ENCODE results near the gene GOT1. TPM values are rescaled to one million over a fixed set of nuclear protein-coding genes. Genes with fewer than 3 reads are reported as not detected.

GOT1 gene
- total and polyA plus RNA-seq, 2 experiments from 2014 or later: 36.8 to 37.7 TPM

DNA sequence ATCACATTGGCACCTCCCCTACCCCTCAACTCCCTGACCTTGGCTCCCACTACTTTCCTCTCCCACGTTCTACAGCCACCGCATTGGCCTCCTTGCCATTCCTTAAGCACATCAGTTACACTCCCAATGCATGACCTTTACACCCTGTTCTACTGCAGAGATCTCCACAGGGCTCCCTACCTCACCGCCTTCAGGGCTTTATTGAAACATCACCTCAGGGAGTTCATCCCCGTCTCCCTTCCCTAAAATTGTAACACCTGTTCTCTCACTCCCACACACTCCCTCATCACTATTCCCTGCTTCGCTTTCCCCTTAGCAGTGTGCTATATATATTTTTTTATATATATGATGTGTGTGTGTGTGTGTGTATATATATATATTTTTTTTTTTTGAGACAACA is 82.8 kb downstream of the GOT1 start (continued):
- TF ChIP-seq, protein P1, sequence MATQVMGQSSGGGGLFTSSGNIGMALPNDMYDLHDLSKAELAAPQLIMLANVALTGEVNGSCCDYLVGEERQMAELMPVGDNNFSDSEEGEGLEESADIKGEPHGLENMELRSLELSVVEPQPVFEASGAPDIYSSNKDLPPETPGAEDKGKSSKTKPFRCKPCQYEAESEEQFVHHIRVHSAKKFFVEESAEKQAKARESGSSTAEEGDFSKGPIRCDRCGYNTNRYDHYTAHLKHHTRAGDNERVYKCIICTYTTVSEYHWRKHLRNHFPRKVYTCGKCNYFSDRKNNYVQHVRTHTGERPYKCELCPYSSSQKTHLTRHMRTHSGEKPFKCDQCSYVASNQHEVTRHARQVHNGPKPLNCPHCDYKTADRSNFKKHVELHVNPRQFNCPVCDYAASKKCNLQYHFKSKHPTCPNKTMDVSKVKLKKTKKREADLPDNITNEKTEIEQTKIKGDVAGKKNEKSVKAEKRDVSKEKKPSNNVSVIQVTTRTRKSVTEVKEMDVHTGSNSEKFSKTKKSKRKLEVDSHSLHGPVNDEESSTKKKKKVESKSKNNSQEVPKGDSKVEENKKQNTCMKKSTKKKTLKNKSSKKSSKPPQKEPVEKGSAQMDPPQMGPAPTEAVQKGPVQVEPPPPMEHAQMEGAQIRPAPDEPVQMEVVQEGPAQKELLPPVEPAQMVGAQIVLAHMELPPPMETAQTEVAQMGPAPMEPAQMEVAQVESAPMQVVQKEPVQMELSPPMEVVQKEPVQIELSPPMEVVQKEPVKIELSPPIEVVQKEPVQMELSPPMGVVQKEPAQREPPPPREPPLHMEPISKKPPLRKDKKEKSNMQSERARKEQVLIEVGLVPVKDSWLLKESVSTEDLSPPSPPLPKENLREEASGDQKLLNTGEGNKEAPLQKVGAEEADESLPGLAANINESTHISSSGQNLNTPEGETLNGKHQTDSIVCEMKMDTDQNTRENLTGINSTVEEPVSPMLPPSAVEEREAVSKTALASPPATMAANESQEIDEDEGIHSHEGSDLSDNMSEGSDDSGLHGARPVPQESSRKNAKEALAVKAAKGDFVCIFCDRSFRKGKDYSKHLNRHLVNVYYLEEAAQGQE (IDR thresholded peaks at IDR 0.05; ENCODE audit: unreplicated experiment): no peak
- TF ChIP-seq STAT1 (IDR thresholded peaks at IDR 0.05; ENCODE audit: unreplicated experiment): no peak
- TF ChIP-seq POLR2AphosphoS5 (IDR thresholded peaks at IDR 0.05; ENCODE audit: low read depth): no peak
- TF ChIP-seq, protein P2, sequence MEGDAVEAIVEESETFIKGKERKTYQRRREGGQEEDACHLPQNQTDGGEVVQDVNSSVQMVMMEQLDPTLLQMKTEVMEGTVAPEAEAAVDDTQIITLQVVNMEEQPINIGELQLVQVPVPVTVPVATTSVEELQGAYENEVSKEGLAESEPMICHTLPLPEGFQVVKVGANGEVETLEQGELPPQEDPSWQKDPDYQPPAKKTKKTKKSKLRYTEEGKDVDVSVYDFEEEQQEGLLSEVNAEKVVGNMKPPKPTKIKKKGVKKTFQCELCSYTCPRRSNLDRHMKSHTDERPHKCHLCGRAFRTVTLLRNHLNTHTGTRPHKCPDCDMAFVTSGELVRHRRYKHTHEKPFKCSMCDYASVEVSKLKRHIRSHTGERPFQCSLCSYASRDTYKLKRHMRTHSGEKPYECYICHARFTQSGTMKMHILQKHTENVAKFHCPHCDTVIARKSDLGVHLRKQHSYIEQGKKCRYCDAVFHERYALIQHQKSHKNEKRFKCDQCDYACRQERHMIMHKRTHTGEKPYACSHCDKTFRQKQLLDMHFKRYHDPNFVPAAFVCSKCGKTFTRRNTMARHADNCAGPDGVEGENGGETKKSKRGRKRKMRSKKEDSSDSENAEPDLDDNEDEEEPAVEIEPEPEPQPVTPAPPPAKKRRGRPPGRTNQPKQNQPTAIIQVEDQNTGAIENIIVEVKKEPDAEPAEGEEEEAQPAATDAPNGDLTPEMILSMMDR (conservative IDR thresholded peaks at IDR 0.05; ENCODE audit: low read depth in 2 of 2): no peak
- TF ChIP-seq EZH2phosphoT487 (IDR thresholded peaks at IDR 0.05; ENCODE audit: unreplicated experiment): no peak
- TF ChIP-seq, protein P3, sequence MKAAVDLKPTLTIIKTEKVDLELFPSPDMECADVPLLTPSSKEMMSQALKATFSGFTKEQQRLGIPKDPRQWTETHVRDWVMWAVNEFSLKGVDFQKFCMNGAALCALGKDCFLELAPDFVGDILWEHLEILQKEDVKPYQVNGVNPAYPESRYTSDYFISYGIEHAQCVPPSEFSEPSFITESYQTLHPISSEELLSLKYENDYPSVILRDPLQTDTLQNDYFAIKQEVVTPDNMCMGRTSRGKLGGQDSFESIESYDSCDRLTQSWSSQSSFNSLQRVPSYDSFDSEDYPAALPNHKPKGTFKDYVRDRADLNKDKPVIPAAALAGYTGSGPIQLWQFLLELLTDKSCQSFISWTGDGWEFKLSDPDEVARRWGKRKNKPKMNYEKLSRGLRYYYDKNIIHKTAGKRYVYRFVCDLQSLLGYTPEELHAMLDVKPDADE (IDR thresholded peaks at IDR 0.05): no peak
- TF ChIP-seq CREB1 (CRISPR knock-in tag; IDR thresholded peaks at IDR 0.05; ENCODE audit: low read depth): no peak

Other genes starting within 250 kb of the GOT1 start
- 0.10 and 0.50 TPM in 2 replicates for gene HPSE2, start 194.8 kb downstream of the GOT1 start, total RNA-seq (2014; rRNA removed; shearing (Covaris generic))
- 0.24 and 0.28 TPM in 2 replicates for gene HPSE2, start 194.8 kb downstream of the GOT1 start, polyA plus RNA-seq (2016; fragmentation: Nextera tagmentation; extraction: Ambion mirVana)
- 0.74 and 0.90 TPM in 2 replicates for gene CNNM1, start 101.3 kb downstream of the GOT1 start, total RNA-seq (2014; rRNA removed; shearing (Covaris generic))
- 0.37 and 0.52 TPM in 2 replicates for gene CNNM1, start 101.3 kb downstream of the GOT1 start, polyA plus RNA-seq (2016; fragmentation: Nextera tagmentation; extraction: Ambion mirVana)
- gene NKX2-3, start 102.3 kb upstream of the GOT1 start, total RNA-seq (2014; rRNA removed; shearing (Covaris generic)): not detected in 2 replicates
- not detected in 2 replicates for gene NKX2-3, start 102.3 kb upstream of the GOT1 start, polyA plus RNA-seq (2016; fragmentation: Nextera tagmentation; extraction: Ambion mirVana)
- 10.1 and 12.4 TPM in 2 replicates for gene SLC25A28, start 189.8 kb upstream of the GOT1 start, total RNA-seq (2014; rRNA removed; shearing (Covaris generic))
- 15.5 and 16.4 TPM in 2 replicates for gene SLC25A28, start 189.8 kb upstream of the GOT1 start, polyA plus RNA-seq (2016; fragmentation: Nextera tagmentation; extraction: Ambion mirVana)
- gene ENTPD7, start 228.9 kb upstream of the GOT1 start, total RNA-seq (2014; rRNA removed; shearing (Covaris generic)): 11.8 and 12.6 TPM in 2 replicates
- 1.0 and 1.7 TPM in 2 replicates for gene ENTPD7, start 228.9 kb upstream of the GOT1 start, polyA plus RNA-seq (2016; fragmentation: Nextera tagmentation; extraction: Ambion mirVana)